C4-2B (cell line): Measurements from ENCODE around the gene TMTC1.

Experiments
- H3K27ac ChIP-seq: fragments of 450-650 bp; 2 replicates; pipeline ENCODE4 v1.5.1; 2017
- CTCF ChIP-seq: fragments of 450-650 bp; conservative IDR thresholded peaks from 2 replicates; pipeline ENCODE4 v1.5.1; 2017; ENCODE audit warnings: mild to moderate bottlenecking
- ZFX ChIP-seq: fragments of 450-650 bp; IDR thresholded peaks from 2 replicates; pipeline ENCODE4 v1.6.1; 2017

TMTC1 gene

GRCh38 chr12:29617407-29617803, 166.3 kb downstream of the TMTC1 start:
- TF ChIP-seq CTCF = no peak
- TF ChIP-seq ZFX = no peak
- H3K27ac ChIP-seq = no peak overlapping the region

- no peak overlapping the region for H3K27ac ChIP-seq
- no peak for TF ChIP-seq ZFX
- no peak for TF ChIP-seq CTCF
Observed at GRCh38 chr12:29616664-29617406, 166.9 kb downstream of the TMTC1 start.

GRCh38 chr12:29614694-29615325, 168.9 kb downstream of the TMTC1 start:
- H3K27ac ChIP-seq = no peak overlapping the region
- TF ChIP-seq ZFX = no peak

- no peak for TF ChIP-seq ZFX
- TF ChIP-seq CTCF = no peak
Observed at GRCh38 chr12:29612912-29613311, 170.8 kb downstream of the TMTC1 start.

GRCh38 chr12:29611906-29612305, 171.8 kb downstream of the TMTC1 start:
- TF ChIP-seq CTCF = no peak
- no peak for TF ChIP-seq ZFX
- no peak overlapping the region for H3K27ac ChIP-seq

More at GRCh38 chr12:29612912-29613311, 170.8 kb downstream of the TMTC1 start:
- H3K27ac ChIP-seq = no peak overlapping the region

- no peak overlapping the region for H3K27ac ChIP-seq
- TF ChIP-seq CTCF (peak; percentile 17; the same call in 1 of the 2 replicates), ZFX (no peak)
Observed at GRCh38 chr12:29610473-29611170, 173.1 kb downstream of the TMTC1 start.

GRCh38 chr12:29609431-29610215, 174.1 kb downstream of the TMTC1 start:
- no peak overlapping the region for H3K27ac ChIP-seq
- TF ChIP-seq ZFX = no peak
- TF ChIP-seq CTCF = no peak
